HG03135 (cell line): ENCODE results near the gene AURKB.
A peak's percentile ranks its signal among the peaks of the same experiment; 100 is the strongest.
"Not testable (repeated sequence)": the region's sequence is repeated elsewhere in the genome, so short reads cannot be mapped to it uniquely, and the experiment has no call there.

Experiments used
- ATAC-seq: cut with Tn5 transposase; IDR thresholded peaks from one replicate; pipeline ENCODE4 v1.9.1; 2021; ENCODE audit warnings: mild to moderate bottlenecking, moderate library complexity; ENCODE audit not compliant: unreplicated experiment

The AURKB gene

GRCh38 chr17:8189041-8189710 is 21.2 kb downstream of the AURKB start:
- peak; percentile 0 for ATAC-seq

- ATAC-seq: no peak
These were observed 22.0 kb downstream of the AURKB start for GRCh38 chr17:8188263-8188839.

GRCh38 chr17:8187517-8188262 is 22.7 kb downstream of the AURKB start:
- no peak for ATAC-seq

GRCh38 chr17:8186787-8187516 is 23.4 kb downstream of the AURKB start:
- ATAC-seq: no peak

GRCh38 chr17:8186446-8186786 is 24.0 kb downstream of the AURKB start:
- ATAC-seq: no peak

- ATAC-seq: peak; percentile 21
These were observed 24.6 kb downstream of the AURKB start for GRCh38 chr17:8185582-8186445.

- ATAC-seq: no peak
These were observed 33.2 kb downstream of the AURKB start for GRCh38 chr17:8176998-8177731.

GRCh38 chr17:8176197-8176940 is 34.0 kb downstream of the AURKB start, which contains the start of gene TMEM107:
Gene TMEM107 (minus strand): TSS chr17:8176380. CDS start chr17:8176286, 94 bp downstream.
- peak; percentile 41 for ATAC-seq

- no peak for ATAC-seq
These were observed 34.6 kb downstream of the AURKB start for GRCh38 chr17:8175795-8176196.

- no peak for ATAC-seq
These were observed 36.5 kb downstream of the AURKB start for GRCh38 chr17:8173871-8174322.

- ATAC-seq: peak; percentile 65
These were observed 37.1 kb downstream of the AURKB start for GRCh38 chr17:8173056-8173870.

- not testable (repeated sequence) for ATAC-seq
These were observed 40.2 kb downstream of the AURKB start for GRCh38 chr17:8170186-8170585.

- ATAC-seq: no peak
These were observed 42.8 kb downstream of the AURKB start for GRCh38 chr17:8167526-8167925.

GRCh38 chr17:8166731-8167130 is 43.6 kb downstream of the AURKB start:
- no peak for ATAC-seq

GRCh38 chr17:8164815-8165131 is 45.6 kb downstream of the AURKB start:
- no peak for ATAC-seq

- ATAC-seq: no peak
These were observed 46.2 kb downstream of the AURKB start for GRCh38 chr17:8163978-8164814.
